Endodermal cell (in vitro differentiated cells): ENCODE results near the gene ELOVL2. TPM values are rescaled to one million over a fixed set of nuclear protein-coding genes. Genes with fewer than 3 reads are reported as not detected.

Source experiments
- DNase-seq: peaks from one replicate; pipeline ENCODE4 v3.0.0-alpha.2; 2017
- H3K27ac ChIP-seq: 2 replicates; pipeline ENCODE4 v1.5.1; 2013; ENCODE audit warnings: mild to moderate bottlenecking, low read depth, low read length, moderate library complexity
- H3K27me3 ChIP-seq: 2 replicates; pipeline ENCODE4 v1.6.1; 2013; ENCODE audit warnings: mild to moderate bottlenecking, low read length, moderate library complexity; ENCODE audit not compliant: insufficient read depth, control insufficient read depth, poor library complexity, severe bottlenecking
- H3K36me3 ChIP-seq: 2 replicates; pipeline ENCODE4 v1.7.0; 2013; ENCODE audit warnings: mild to moderate bottlenecking, low read length, moderate library complexity; ENCODE audit not compliant: control insufficient read depth, insufficient read depth
- H3K4me1 ChIP-seq: one replicate; pipeline ENCODE4 v1.7.0; 2013; ENCODE audit warnings: low read length; ENCODE audit not compliant: control insufficient read depth, insufficient read depth
- H3K4me3 ChIP-seq: 2 replicates; pipeline ENCODE4 v1.5.1; 2013; ENCODE audit warnings: mild to moderate bottlenecking, low read length, moderate library complexity
- H3K9ac ChIP-seq: 2 replicates; pipeline ENCODE4 v1.6.1; 2013; ENCODE audit warnings: mild to moderate bottlenecking, low read length, moderate library complexity; ENCODE audit not compliant: poor library complexity, severe bottlenecking; ENCODE audit errors: extremely low read depth
- H3K9me3 ChIP-seq: 2 replicates; pipeline ENCODE4 v1.6.1; 2013; ENCODE audit warnings: mild to moderate bottlenecking, low read length, moderate library complexity; ENCODE audit not compliant: control insufficient read depth
- H3K27ac Mint-ChIP-seq: 2 replicates; pipeline ENCODE4 v1.8.0; 2020; ENCODE audit warnings: mixed read lengths
- H3K27me3 Mint-ChIP-seq: 2 replicates; pipeline ENCODE4 v1.8.0; 2021; ENCODE audit warnings: mild to moderate bottlenecking, mixed read lengths; ENCODE audit not compliant: insufficient read depth
- H3K36me3 Mint-ChIP-seq: 2 replicates; pipeline ENCODE4 v1.8.0; 2020; ENCODE audit warnings: low read depth, mixed read lengths
- H3K4me1 Mint-ChIP-seq: 2 replicates; pipeline ENCODE4 v1.8.0; 2020; ENCODE audit warnings: mixed read lengths
- H3K4me3 Mint-ChIP-seq: 2 replicates; pipeline ENCODE4 v1.8.0; 2020; ENCODE audit warnings: mild to moderate bottlenecking, moderate library complexity, mixed read lengths
- H3K9me3 Mint-ChIP-seq: 2 replicates; pipeline ENCODE4 v1.8.0; 2020; ENCODE audit warnings: mild to moderate bottlenecking, mixed read lengths
- CTCF ChIP-seq: fragments of 200-600 bp; sonication (generic); conservative IDR thresholded peaks from 2 replicates; pipeline ENCODE4 v1.5.0; 2021; ENCODE audit warnings: antibody characterized with exemption, mild to moderate bottlenecking
- WGBS, 2 experiments: methylation state at CpG; one replicate each; pipeline versions ENCODE4 v1.1.5 to v1.1.7; 2013; ENCODE audit warnings: missing lambda C conversion rate in 2 of 2, mixed read lengths in 1 of 2; ENCODE audit not compliant: insufficient coverage in 1 of 2, insufficient read length in 1 of 2; 5-methylcytosine and 5-hydroxymethylcytosine counted together
- total RNA-seq, 2 donors: library from RNA; stranded (reverse); fragmentation: NEBNext Ultra II Directional in 1 of 2; extraction: Animal tissue kit (Norgen Biotek cat#: 25700) in 1 of 2; gene quantifications; 2 replicates in 1 of 2; 3 replicates in 1 of 2; pipeline ENCODE4 v1.2.1, GENCODE V29; 2021

The ELOVL2 gene
- total RNA-seq, 2 donors from 2014 or later = 7.3 to 14.1 TPM

- Histone ChIP-seq H3K4me1 (peaks cover 24% of the 10 kb centered on the region), H3K27me3 (no peaks in the 10 kb centered on the region), H3K9me3 (no peaks in the 10 kb centered on the region), H3K4me3 (no peak overlapping the region), H3K36me3 (peaks cover 49% of the 10 kb centered on the region), H3K9ac (no peak overlapping the region), H3K27ac (no peak overlapping the region)
- H3K4me3 Mint-ChIP-seq = no peak overlapping the region
- TF ChIP-seq CTCF = no peak
- no peaks in the 10 kb centered on the region for H3K9me3 Mint-ChIP-seq
- peaks cover 10% of the 10 kb centered on the region for H3K27me3 Mint-ChIP-seq
- peaks cover 9% of the 10 kb centered on the region for H3K36me3 Mint-ChIP-seq
- peak; percentile 69 for DNase-seq
- peak overlapping the region; percentile 19 for H3K27ac Mint-ChIP-seq
- H3K4me1 Mint-ChIP-seq = peaks cover 46% of the 10 kb centered on the region
- 56 to 64% methylated on average over 5 to 6 of the region's 6 CpGs for WGBS, 2 experiments
Measured at GRCh38 chr6:11009353-11009752, 34.8 kb downstream of the ELOVL2 start.

GRCh38 chr6:11008821-11009220 lies 35.3 kb downstream of the ELOVL2 start:
- no peak overlapping the region for H3K4me3 Mint-ChIP-seq
- Histone ChIP-seq H3K9ac (peak overlapping the region; percentile 50), H3K9me3 (no peaks in the 10 kb centered on the region), H3K27me3 (no peaks in the 10 kb centered on the region), H3K4me1 (peaks cover 24% of the 10 kb centered on the region), H3K36me3 (peaks cover 55% of the 10 kb centered on the region), H3K4me3 (no peak overlapping the region), H3K27ac (no peak overlapping the region)
- peaks cover 46% of the 10 kb centered on the region for H3K4me1 Mint-ChIP-seq
- no peak for DNase-seq
- peak overlapping the region; percentile 92 for H3K27ac Mint-ChIP-seq
- 40 to 88% methylated on average over 1 of the region's 1 CpG for WGBS, 2 experiments
- H3K27me3 Mint-ChIP-seq = peaks cover 10% of the 10 kb centered on the region
- H3K9me3 Mint-ChIP-seq = no peaks in the 10 kb centered on the region
- peaks cover 9% of the 10 kb centered on the region for H3K36me3 Mint-ChIP-seq
- no peak for TF ChIP-seq CTCF

GRCh38 chr6:11007715-11008608 lies 36.1 kb downstream of the ELOVL2 start:
- peaks cover 24% of the 10 kb centered on the region for H3K4me1 ChIP-seq
- H3K27ac Mint-ChIP-seq = peak overlapping the region; percentile 92
- peaks cover 14% of the 10 kb centered on the region for H3K36me3 Mint-ChIP-seq
- TF ChIP-seq CTCF = no peak
- no peak overlapping the region for H3K4me3 Mint-ChIP-seq
- no peak overlapping the region for H3K27ac ChIP-seq
- no peaks in the 10 kb centered on the region for H3K9me3 Mint-ChIP-seq
- H3K9me3 ChIP-seq = peaks cover 3% of the 10 kb centered on the region
- no peaks in the 10 kb centered on the region for H3K27me3 ChIP-seq
- peaks cover 8% of the 10 kb centered on the region for H3K27me3 Mint-ChIP-seq
- H3K36me3 ChIP-seq = peaks cover 61% of the 10 kb centered on the region
- peak; percentile 73 for DNase-seq
- peaks cover 43% of the 10 kb centered on the region for H3K4me1 Mint-ChIP-seq
- no peak overlapping the region for H3K4me3 ChIP-seq
- H3K9ac ChIP-seq = peak overlapping the region; percentile 50
- whole genome bisulfite sequencing, 2 experiments = 45 to 57% methylated on average over 3 to 10 of the region's 10 CpGs
